NOMO-1 (cell line): ENCODE results near the gene TFPI.

ENCODE experiments used
- DNase-seq, 2 experiments: peaks; one replicate each; lab custom pipeline; 2025; ENCODE audit not compliant: unreplicated experiment in 2 of 2; lab: John Stamatoyannopoulos, UW

The TFPI gene

DNA sequence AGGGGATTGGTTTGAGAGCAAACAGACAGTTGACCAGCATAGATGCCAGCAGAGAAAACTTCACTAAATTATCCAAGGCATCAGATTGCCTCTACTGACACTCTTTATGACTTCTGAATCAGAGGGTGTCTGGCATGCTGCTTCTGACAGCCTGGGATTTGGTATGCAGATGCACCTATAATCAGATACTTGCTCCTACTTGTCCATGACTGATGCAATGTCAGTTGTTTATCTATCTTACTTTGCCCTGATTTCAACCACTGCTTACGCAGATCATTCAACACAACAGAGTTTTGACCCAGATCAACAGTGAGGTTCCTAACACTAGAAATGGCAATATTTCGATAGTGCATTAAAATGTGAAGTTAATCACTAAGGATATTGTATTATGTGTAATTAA, 83.5 kb downstream of the TFPI start:
- no peak for DNase-seq

DNA sequence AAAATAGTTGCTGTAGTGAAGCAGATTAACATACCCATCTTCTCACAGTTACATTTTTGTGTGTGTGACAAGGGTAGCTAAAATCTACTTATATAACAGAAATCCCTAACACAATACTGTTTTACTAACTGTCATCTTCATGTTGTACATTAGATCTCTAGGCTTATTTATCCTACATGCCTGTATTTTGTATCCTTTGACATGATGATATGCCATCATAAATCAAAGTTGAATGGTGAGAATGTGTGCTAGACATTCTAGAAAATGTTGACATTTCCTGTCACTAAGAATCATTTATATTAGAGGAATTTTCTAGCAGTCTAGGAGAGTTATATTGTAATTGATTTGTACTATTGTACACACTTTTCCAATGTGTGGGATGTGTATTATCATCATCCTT, 84.7 kb downstream of the TFPI start:
- no peak for DNase-seq

DNA sequence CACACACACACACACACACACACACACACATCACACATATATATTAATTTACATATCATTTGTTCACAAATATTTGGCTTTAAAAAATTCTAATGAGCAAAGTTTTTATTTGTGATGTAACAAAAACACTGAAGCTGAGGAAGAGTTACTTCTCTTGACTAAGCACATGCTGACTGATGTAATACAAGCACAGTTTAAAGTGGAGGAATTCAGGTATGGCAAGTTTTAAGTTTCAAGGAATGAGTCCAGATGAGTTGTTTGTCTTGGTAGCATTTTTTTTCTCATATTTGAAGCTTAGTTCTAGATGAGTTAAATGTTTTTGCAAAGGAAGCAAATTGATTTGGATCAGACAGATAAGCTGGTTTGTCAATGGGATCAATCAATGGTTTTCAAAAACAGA, 86.0 kb downstream of the TFPI start:
- DNase-seq: no peak

DNA sequence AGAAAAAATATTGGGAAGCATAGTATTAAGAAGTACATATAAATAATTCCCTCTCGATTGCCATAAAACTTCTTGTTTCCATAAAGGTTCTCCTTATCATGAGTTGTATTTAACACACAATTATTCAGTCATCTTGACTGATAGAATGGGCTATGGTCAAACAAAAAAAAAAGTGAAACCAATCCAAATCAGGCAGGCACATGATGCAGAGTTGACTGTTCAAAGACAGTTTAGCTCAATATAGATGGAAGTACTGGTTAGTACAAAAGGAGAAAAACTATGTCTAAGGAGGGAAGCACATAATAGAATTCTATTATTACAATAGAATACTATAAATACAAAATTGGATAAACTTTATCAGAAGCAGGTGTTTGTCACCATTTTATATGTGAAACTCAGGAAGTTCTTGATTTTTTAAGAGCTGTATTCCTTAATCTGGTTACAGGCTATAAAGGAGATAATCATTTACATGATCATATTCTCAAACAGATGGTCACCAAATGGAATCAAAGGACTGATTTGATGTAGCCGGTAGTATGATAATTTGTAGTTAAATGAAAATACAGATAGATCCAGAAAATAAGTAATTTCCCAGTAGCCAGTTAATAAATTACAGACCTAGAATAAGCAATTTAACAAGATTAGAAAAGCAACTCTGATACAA, 88.0 kb downstream of the TFPI start:
- no peak for DNase-seq

DNA sequence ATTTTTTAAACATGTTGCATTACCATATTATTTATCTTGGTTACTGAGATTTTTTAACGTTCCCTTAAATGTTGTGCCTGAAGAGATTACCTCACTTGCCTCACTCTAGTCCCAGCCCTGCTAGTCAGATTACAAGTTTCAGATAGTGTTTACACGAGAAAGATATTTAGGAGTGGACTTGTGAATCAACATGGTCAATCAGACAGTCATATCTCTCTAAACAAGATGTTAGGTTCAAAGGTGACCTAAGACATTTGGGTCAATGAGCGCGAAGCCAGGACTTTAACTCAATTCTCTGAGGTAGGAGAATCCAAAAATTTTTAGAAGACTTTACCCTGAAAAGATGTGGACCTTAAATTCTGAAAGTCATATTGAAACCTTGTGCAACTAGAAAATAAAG, 91.4 kb downstream of the TFPI start:
- DNase-seq: no peak

DNA sequence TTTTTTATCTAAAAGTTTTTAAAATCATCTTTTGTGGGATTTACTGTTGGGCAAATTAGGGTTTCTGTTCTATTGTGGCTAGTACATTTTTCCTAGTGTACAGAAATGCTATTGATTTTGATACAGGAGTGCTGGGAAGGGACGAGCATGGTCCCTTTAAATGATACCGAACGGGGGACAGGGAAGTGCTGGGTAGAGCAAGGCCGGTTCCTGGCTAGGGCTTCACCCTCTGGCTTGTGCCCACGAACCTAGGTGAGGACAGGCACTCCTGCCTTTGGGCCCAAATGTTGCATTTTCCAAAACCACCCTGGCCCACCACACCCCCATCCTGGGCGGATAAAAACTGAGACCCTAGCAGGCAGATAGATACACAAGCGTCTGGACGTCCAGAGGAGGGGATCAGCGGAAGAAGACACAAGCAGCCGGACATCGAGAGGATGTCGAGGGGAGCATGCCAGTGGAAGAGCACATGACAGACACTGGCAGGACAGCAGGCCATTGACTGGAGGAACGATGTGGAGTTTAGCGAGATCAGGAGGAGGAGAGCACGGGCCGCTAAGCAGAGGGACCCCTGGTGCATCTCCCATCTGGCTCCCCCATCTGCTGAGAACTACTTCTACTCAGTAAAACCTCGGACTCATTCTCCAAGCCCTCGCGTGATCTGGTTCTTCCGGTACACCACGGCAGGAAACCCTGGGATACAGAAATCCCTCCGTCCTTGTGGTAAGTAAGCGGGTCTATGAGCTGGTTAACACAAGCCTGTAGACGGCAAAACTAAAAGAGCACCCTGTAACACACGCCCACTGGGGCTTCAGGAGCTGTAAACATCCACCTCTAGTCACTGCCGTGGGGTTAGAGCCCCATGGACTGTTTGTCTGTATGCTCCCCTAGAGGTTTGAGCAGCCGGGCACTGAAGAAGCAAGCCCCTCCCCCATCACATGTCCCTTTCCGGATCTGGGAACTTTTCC, 92.7 kb downstream of the TFPI start:
- no peak for DNase-seq

DNA sequence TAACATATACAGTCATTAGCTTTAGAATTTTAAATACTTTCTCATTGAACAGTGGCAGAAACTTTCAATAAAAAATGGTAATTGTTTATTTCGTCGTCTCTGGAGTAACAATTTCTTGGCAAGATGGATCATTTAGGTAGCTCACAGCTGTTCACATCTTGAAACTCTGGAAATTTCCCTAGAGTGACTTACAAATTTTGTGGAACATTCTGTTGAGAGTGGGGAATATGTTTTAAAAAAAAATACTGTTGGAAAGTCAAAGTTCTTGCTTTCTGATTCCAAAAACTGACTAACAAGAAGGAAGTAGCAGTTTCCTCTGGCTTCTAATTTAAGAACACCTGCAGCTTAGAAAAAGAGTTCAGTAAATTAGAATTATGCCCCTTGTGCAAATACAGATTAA, 95.0 kb downstream of the TFPI start:
- DNase-seq: no peak

DNA sequence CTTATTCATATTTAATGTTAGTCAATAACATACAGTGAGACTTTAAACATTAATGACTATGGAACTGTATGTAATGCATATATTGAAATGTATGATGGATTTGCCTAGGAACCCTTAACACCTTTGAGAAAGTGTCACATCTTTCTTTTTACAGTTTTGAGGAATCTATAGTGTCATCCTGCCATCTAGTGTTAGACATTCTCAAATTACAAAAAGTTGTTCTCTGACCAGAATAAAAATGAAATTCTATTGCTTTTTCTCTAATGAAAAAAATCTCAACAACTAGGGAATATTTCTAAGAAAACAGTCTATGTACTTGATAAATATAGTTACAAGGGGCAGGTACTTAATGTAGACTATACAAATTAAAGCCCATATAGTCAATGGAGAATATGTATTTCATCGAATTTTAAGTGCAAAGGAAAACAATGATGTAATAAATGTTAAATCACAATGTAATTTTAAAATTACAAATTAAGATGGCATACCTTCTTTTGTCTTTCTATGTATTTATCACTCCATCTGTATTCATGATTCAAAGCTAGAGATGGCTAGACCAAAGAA, 101.1 kb downstream of the TFPI start:
- DNase-seq: peak in 1 of 2 experiments; percentile 19

DNA sequence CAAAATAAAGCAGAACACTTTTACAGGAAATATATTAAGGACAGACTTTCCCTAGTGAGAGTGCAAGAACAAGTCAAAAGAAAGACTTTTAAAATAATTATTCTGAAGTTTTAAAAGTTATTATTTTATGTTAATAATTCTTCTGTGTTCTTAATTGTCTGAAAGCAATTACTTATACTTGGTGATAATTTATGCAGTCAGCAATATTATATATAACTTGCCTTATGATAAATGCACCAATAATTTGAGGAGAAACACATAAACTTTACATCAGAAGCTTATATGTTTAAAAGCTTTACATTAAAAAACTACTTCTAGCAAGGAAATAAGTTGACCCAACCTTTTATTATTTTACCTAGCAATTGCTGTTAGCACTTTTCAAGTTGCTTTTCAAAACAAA, 102.7 kb downstream of the TFPI start:
- DNase-seq: no peak

DNA sequence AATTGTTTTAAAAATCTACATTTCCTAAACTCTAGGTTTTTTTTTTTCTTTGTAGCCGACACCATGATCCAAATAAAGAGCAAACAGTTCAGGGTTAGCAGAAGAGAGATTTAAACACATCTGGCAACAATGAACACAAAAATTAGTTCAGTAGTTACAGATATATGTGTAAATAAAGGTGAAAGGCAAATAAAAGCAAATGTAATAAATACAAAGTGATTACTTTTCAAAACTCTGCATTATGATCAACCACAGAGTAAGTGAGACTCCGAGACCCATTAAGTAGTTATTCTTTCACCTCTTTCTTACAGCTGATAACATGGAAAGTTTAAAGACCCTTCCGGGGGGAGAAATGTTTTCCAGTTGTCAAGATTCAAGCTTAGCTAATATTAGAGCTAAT, 106.9 kb downstream of the TFPI start:
- DNase-seq: no peak

DNA sequence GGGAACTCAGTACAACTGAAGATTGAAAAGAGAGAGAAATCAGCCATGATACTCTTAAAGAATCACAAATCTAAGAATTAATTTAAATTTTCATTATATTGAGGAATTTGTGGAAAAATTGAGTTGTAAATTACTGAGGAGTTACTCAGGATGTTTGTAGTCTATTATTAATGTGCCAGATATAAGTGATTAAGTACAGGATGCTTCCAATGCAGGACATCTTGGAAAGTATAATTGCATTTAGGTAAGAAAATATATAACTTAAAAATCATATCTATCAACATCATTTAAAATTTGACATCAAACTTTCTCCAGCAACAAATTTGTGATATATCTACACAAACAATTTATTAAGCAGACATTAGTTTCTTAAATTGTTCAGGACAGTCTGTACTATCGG, 107.5 kb downstream of the TFPI start:
- no peak for DNase-seq

DNA sequence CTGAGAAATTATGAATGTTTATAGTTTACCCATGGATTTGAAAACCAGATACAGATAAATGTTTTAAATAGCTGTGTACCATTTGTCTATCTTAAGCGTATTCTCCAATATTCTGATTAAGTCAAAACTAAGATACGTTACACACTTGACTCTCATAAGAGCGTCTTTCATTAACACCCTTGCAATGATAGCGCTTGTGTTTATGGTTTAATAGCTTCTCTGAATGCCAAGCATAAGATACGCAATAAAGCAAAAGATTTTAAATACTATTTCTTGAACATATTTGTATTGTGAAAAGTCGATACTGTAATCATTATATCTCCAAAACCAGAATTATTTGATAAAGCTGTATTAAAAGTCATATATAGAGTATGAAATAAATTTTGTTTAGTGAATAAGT, 109.2 kb downstream of the TFPI start:
- no peak for DNase-seq

DNA sequence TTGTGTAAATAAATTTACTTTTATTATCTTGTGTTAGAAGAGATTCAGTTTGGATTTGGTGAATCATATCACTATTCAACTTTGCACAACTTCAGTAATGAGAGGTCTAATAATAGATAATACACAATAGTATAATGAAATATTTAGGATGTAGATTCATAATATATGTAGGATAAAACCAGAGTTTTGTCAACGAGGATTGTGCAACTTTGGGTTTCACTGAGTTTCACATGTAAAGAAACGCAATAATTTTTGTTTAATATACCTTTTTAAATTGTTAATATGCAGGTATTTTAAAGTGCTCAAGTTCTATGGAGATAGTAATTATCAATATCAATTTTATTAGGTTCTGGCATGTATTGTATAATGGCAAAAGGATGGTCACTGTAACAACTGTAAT, 111.5 kb downstream of the TFPI start:
- no peak for DNase-seq

DNA sequence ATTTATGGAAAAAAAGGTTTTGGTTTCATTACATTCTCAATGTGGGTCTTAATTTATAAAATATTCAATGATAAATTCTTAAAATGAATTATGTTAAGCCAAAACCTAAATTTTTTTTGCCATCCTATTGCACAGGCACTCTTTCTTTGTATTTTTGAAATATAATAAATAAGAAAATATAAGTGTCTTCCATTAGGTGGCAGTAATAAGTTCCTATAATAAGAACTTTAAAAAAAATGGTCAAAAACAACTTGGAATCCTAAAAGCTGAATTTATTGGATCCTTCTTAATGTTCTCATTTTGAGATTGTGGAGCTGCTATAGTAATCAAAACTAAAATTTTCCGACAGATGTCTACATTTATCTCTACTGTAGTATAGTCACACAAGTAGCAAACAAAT, 111.9 kb downstream of the TFPI start:
- DNase-seq: no peak

DNA sequence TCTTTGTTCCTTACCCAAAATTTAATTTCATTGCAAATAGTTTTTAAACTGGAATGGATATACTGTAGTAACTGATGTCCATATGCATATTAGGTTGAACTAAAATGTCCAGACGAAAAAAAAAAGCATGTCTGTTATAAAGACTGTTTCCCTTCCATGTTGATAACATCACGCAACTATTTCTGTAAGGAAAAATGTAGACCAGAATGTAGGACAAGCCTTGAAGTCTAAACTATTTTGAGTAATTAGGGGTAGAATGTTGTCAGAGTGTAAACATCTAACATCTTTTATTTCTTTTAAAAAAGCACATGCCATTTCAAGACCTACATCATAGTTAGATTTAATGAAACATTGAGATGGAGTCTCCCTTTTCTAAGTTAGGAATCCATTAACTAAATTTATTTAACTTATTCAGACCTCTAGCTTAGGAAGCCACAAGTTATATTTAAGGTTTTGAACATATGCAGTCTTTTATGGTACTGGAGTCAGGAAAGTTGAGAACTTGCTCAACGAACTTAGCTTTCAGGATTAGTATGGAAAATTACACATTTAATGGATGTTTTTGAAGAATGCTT, 114.0 kb downstream of the TFPI start:
- DNase-seq: no peak

DNA sequence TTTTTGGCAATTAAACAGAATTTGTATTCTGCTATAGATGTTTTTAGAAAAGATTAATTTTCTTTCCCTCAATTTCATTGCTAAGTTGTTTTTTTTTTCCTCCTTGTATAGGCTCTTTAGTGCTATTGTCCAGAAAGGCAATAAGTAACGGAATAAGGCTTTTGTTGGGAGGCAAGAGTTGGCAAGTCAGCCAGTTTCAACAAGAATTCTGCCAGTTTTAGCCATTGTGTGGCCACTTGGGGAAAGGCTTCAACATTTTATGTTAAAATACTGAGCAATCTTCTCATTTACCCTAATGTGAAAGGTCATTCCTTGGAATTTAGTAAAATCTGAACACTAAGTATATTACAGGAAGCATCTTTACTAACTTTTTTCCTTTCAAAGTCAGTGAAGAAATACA, 115.8 kb downstream of the TFPI start:
- no peak for DNase-seq

DNA sequence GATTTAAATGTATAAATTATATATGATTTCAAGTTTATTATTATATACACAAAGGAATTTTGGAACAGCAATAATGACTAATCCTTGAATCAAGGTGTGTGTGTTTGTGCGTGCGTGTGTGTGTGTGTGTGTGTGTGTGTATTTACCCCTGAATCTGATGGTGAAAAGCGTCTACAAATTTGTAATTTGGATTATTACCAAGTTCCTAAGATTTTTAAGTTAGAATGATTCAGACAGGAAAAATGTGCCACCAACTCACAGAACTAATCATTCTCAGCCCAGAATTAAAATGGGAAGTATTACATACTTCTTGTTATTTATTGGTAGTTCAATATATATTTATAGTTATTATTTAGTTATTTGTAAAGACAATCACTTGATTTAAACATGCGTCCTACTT, 118.5 kb downstream of the TFPI start:
- DNase-seq: no peak

DNA sequence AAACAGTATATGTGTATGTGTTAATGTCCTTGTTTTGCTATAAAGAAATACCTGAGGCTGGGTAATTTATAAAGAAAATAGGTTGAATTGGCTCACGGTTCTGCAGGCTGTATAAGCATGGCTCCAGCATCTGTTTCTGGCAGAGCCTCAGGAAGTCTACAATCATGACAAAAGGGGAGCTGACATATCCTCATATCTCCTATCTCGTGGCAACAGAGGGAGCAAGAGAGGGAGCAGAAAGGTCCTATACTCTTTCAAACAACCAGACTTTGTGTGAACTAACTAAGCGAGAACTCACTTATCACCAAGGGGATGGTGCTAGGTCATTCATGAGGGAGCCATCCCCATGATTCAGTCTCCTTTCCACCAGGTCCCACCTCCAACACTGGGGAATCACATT, 119.2 kb downstream of the TFPI start:
- no peak for DNase-seq

DNA sequence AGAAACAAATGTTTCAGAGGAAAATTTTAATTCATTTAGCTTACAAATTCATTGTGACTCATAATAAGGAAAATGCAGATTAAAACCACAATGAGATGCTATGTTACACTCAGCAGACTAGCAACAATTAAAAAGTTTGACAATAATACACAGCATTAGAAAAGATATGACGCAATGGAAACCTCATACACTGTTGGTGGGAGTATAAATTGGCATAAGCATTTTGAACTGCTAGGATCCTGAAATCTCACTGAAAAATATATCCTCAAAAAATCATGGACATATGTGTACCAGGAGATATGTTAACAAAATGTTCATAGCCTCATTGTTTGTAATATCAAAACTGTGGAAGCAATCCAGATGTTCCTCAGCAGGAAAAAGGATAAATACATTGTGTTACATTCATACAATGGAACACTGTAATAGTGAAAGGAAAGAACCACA, 119.9 kb downstream of the TFPI start:
- DNase-seq: no peak

DNA sequence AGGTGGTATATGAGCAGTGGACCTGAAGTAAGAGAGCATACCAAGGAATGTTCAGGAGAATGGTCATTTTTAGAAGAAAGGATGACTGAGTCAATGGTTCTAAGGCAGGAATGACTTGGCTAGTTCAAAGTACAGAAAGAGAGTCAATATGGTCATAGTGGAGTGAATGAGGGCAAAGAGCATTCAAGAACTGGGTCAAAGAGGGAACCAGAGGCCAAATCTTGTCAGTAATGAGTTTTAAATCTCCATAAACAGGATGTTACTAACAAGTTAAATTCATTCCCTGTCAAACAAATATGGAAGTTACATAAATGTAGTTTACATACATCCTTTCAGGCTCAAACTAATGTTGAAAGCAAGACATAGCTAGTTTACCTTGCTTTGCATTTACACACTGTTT, 122.3 kb downstream of the TFPI start:
- DNase-seq: no peak

DNA sequence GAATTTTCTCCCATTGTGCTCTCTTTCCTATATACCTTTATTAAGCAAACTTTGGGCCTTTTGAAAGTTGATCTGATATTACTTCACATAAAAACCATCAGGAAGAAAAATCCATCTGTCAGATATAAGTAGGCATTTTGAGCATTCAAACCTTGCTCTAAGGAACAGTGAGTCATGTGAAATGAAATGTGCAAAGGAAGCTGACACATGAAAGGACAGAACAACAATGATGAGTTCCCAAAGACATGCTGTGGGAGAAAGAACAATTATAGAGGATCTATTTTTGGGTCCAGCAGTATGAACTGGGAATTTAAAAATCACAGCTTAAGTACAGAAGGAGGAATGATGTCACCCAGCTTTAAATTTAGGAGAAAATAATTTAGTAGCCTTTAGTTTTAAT, 124.2 kb downstream of the TFPI start:
- no peak for DNase-seq

DNA sequence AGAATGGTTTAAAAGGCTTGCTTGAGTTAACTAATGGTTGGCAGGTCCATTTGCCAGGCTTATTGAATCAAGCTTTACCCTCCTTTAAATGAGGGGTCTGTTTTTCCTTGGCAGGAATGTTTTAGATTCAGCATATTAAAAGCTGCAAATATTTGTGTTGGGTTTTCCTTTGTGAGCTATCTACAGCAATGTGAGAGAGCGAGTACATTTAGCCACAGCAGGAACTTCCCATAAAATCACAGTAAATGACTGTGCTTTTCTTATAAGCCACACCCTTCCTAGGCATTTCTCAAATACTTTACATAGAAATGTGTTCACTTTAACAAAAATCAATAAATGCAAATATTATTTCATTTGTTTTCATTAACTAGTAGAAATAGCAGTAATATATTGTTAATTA, 130.1 kb downstream of the TFPI start:
- DNase-seq: no peak
